Measurements from ENCODE around the gene PRADC1.

PRADC1 gene

DNA sequence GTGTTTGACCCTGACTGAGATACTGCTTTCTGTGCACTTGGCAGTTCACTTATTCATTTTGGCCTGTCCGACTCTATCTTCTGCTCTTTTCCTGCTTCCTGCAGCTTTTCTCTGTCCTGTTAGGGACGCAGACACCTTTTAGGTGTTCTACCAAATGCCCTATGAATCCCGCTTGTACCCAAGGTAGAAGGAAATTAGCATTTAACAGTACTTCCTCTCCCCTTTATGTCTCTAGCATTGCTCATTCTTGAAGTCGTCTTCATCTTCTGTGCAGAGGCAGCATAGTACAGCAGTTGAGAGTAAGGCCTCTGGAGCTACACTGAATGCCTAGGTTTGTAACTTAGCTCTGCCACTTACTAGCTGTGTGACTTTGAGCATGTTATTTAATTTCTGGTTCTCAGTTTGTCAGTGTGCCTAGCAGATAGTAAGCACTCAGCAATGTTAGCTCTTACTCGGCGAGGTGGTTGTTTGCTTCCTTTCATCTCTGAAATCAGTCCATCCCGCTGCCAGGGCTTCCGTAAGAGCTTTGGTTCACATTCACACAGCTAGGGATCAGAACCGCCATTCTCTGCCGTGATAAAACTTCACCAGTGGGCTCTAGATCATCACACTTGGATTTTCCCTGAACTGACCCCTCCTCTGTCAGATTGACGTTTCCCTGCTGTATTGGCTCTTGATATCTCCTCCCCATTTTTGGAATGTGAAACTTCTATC lies 2.4 kb upstream of the PRADC1 start:
- no peak for ATAC-seq
- DNase-seq, result no peak

GRCh38 chr2:73233932-73234832 lies 1.1 kb upstream of the PRADC1 start, which contains the start of gene CCT7:
CCT7 (plus strand) TSS chr2:73234308; CDS start chr2:73234379, 71 bp downstream.
- peak; percentile 76 for ATAC-seq
- DNase-seq, result peak; percentile 85

- DNase-seq (peak; percentile 42), ATAC-seq (no peak)
Measured at GRCh38 chr2:73232403-73233153, 461 bp downstream of the PRADC1 start.

DNA sequence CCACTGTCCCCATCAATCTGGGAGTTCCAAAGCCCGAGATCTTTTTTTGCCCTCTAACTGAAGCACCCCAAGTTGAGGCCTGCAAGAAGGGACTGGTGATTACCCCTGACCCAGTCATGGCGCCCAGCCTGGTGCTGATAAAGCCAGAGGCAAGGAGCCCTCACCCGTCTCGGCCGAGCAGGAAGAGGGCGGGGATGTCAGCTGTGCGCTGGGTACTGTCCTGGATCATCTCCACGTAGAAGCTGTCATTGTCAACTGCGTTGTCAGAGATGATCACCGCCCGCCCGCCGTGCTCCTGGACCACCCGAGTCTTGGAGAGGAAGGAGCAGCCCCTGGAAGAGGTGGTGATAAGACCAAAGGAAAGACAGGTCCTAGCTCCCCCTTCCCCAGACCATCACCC lies 4.4 kb downstream of the PRADC1 start:
- no peak for DNase-seq
- ATAC-seq, result no peak

- DNase-seq (no peak), ATAC-seq (no peak)
Measured at GRCh38 chr2:73227086-73227485, 6.0 kb downstream of the PRADC1 start.

- no peak for ATAC-seq
- no peak for DNase-seq
Measured at GRCh38 chr2:73225513-73226360, 7.3 kb downstream of the PRADC1 start.

DNA sequence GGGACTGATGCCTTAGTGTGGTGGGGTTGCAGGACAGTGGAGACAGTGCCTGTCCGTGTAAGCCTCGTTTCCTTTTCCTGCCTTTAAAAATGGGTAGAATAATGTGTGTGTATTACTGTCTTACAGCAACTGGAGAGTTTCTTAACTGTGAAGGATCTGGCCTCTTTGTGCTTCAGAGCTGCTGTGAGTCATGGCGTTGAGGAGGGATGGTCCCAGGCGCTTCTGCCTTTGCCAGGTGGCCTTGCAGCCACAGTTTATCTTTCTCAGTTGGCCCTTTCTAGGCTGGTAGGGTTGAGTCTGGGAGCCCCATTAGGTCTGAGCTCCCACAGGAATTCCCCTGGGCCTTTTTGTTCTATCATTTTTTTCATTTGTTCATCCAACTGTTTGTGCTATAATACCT lies 9.2 kb downstream of the PRADC1 start:
- ATAC-seq, result no peak
- DNase-seq, result no peak

DNA sequence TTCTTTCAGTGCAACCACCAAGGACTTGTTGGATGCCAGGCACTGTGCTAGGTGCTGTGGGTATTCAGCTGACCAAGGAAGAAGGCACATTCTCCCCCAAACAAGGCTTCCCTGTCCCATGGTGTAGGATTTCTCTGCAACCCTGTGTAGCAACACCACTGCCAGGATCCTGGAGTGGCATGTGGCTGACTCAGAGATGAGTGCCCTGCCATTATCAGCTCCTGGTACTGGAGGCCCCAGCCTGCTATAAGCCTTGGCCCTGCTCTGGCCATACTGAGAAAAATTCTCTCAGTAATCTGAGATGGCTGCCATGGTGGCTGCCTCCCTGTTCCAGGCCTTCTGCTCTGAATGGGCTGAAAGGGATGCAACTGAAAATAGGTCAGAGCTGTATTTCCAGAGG lies 14.7 kb downstream of the PRADC1 start:
- no peak for DNase-seq

DNA sequence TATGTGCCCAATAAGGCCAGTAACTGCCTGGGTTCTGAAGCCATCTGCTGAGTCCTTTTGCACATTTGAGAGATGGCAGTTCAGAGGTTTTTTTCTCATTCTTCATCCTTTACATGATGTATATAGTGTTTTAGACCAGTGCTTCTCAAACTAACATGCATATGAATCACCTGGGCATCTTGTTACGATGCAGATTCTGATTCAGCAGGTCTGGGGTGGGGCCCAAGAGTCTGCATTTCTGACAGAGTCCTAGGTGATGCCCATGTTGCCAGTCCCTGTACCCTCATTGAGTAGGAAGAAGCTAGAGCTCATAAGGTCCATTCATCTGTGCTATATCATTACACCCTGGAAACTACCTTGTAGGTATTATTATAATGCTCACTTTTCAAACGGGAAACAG lies 15.2 kb downstream of the PRADC1 start:
- no peak for DNase-seq
- no peak for ATAC-seq

More for the DNA sequence above, 14.7 kb downstream of the PRADC1 start:
- ATAC-seq, result no peak

GRCh38 chr2:73217160-73217559 lies 15.9 kb downstream of the PRADC1 start:
- ATAC-seq, result no peak

GRCh38 chr2:73215254-73215653 lies 17.8 kb downstream of the PRADC1 start:
- no peak for ATAC-seq
- no peak for DNase-seq

More at GRCh38 chr2:73217160-73217559, 15.9 kb downstream of the PRADC1 start:
- no peak for DNase-seq

- ATAC-seq (peak; percentile 90), DNase-seq (peak; percentile 95)
Measured at GRCh38 chr2:73214120-73215035, 18.7 kb downstream of the PRADC1 start, which contains the start of gene SMYD5. SMYD5 (plus strand) TSS chr2:73214245; CDS start chr2:73214267, 22 bp downstream.

- peak; percentile 72 for ATAC-seq
- DNase-seq, result peak; percentile 81
Measured at GRCh38 chr2:73212448-73213176, 20.4 kb downstream of the PRADC1 start.

DNA sequence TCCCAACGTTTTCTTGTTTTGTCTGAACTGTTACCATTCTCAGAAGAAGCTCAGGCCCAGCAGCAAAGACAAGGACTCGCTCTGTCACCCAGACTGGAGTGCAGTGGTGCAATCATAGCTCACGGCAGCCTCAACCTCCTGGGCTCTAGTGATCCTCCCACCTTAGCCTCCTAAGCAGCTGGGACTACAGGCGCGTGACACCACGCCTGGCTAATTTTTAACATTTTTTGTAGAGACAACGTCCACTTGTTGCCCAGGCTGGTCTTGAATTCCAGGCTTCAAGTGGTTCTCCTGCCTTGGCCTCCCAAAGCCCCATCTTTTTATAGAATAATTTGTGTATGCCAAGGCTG lies 21.0 kb downstream of the PRADC1 start:
- no peak for ATAC-seq
- DNase-seq, result no peak

DNA sequence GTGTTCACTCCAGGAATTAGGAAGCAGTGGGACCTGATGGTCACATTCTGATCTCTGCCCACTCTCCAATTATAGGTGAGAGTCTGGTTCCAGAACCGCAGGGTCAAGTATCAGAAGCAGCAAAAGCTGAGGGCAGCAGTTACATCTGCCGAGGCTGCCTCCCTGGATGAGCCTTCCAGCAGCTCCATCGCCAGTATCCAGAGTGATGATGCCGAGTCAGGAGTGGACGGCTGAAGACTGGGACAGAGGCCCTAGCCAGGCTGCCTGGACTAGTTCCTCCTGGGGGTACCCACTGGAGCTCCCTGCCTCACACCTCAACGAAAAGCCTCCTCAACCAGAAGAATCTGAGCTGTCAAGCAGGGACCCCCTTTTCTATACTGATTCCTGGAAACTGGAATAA lies 22.3 kb downstream of the PRADC1 start:
- no peak for DNase-seq
- no peak for ATAC-seq

DNA sequence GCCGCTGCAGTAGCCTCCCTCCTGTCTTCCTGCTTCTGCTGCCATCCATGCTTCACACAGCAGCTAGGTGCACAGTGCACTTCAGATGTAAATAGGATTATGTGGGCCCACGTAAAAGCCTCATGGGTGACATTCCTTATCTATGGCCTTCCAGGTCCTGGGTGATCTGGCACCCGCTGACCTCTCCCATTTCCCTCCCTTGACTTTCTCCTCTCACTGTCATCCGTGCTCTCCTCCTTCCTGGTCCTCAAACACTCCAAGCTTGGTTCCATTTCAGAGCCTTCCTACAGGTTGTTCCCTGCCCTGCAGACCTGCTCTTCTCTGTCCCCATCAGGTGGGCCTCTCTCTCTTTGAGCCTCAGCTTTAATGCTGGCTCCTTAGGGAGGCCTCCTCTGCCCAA lies 23.0 kb downstream of the PRADC1 start:
- no peak for DNase-seq
- no peak for ATAC-seq

DNA sequence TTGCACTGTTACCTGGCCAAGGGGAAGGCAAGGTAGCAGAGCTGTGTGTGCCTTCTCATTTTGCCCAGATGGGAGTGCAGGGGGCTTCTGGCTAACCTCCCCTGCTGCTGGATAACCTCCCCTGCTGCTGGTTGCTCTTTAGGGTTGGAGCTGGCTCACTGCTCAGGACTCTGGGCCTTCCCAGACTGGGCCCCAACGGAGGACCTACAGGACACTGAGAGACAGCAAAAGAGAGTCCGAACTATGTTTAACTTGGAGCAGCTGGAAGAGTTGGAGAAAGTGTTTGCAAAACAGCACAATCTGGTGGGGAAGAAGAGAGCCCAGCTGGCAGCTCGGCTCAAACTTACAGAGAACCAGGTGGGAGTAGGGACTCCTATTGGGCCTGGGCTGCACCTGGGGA lies 24.8 kb downstream of the PRADC1 start:
- DNase-seq (no peak), ATAC-seq (no peak)

DNA sequence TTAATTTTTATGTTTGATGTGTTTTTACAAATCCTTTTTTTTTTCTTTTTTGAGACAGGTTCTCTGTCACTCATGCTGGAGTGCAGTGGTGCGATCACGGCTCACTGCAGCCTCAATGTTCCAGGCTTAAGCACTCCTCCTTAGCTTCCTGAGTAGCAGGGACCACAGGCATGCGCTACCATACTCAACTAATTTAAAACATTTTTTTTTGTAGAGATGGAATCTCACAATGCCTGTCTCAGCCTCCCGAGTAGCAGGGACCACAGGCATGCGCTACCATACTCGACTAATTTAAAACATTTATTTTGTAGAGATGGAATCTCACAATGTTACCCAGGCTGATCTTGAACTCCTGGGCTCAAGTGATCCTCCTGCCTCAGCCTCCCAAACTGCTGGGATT lies 27.4 kb downstream of the PRADC1 start:
- ATAC-seq, result no peak
- DNase-seq, result no peak

DNA sequence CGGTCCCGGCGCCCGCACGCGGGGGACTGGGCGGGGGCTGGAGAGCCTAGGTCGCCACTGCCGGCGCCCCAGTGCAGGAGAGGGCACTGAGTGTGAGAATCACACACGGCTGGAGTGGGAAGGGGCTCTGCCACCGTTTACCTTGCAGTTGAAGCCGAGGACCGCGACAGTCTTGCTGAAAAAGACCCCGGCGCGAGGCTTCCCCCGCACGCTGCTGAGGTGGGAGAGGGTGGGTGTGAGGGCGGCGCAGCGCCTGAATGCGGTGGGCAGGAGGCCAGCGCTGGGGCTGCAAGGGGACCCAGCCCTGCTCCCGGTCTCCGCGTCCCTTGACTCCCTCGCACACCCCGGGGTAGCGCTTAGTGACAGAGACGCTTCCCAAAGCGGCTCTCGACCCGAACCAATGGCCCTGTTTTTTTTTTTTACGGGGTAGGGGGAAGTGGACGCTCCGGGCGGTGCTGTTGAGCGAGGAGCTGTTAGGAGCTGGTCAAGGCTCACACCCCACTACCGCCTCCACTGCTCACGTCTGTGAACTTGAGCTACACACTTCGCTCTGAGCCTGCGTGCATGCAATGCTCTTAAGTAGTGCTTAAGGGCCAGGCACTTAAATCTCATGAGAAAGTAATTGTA lies 29.9 kb downstream of the PRADC1 start:
- ATAC-seq, result peak; percentile 17

More for the DNA sequence above, 29.9 kb downstream of the PRADC1 start:
- DNase-seq, result no peak

Measured in stimulated activated naive CD8-positive, alpha-beta T cell treated with anti-CD3 and anti-CD28 coated beads, Interleukin-15, Interleukin-2, amounts not matched to agents 100 U/mL and 50 U/mL, for 24 hours (primary cell).